IMR-90 (cell line): ENCODE data around the gene HADHB. TPM values are rescaled to one million over a fixed set of nuclear protein-coding genes. Genes with fewer than 3 reads are reported as not detected.

Experiments
- ATAC-seq: fragments of 200-7000 bp; cut with Tn5 transposase; 2 replicates; pipeline ENCODE4 v1.9.1; 2020; ENCODE audit warnings: low read depth, mild to moderate bottlenecking, moderate library complexity
- BruUV-seq: library from RNA; stranded (reverse); fragments of 400-500 nt; replicated peaks from 2 replicates; lab custom pipeline; 2021; lab: Mats Ljungman, UMichigan
- CTCF ChIA-PET: fragments of 300-600 bp; formaldehyde crosslinking; extraction: SDS; loops from one replicate; lab custom pipeline; 2021; ENCODE audit warnings: antibody characterized with exemption; lab: Yijun Ruan, JAX
- POLR2A ChIA-PET: fragments of 300-600 bp; sonication (Branson Sonifier 250); formaldehyde crosslinking; loops from one replicate; lab custom pipeline; 2022; ENCODE audit warnings: antibody characterized with exemption; ENCODE audit not compliant: unreplicated experiment; lab: Charles Lee
- DNase-seq: peaks from one replicate; pipeline ENCODE4 v3.0.0; 2013
- H2AFZ ChIP-seq: replicated peaks from 2 replicates; pipeline ENCODE3; 2013; ENCODE audit warnings: low read length, mild to moderate bottlenecking; ENCODE audit not compliant: poor library complexity
- H2AK5ac ChIP-seq: 2 replicates; pipeline ENCODE4 v1.6.1; 2013; ENCODE audit warnings: low read depth, low read length, inconsistent platforms
- H2AK9ac ChIP-seq: replicated peaks from 2 replicates; pipeline ENCODE3; 2013; ENCODE audit warnings: mild to moderate bottlenecking, low read depth, low read length, moderate library complexity; ENCODE audit not compliant: poor library complexity
- H2BK120ac ChIP-seq: 2 replicates; pipeline ENCODE4 v1.6.1; 2013; ENCODE audit warnings: low read depth, low read length, inconsistent platforms
- H2BK15ac ChIP-seq: 3 replicates; pipeline ENCODE4 v1.6.1; 2013; ENCODE audit warnings: low read depth, low read length, inconsistent platforms
- H2BK20ac ChIP-seq: 2 replicates; pipeline ENCODE4 v1.6.1; 2013; ENCODE audit warnings: low read depth, mild to moderate bottlenecking, inconsistent platforms, low read length, moderate library complexity
- H2BK5ac ChIP-seq: 2 replicates; pipeline ENCODE4 v1.6.1; 2013; ENCODE audit warnings: mild to moderate bottlenecking, low read depth, low read length, inconsistent platforms; ENCODE audit not compliant: poor library complexity, severe bottlenecking
- H3K14ac ChIP-seq: replicated peaks from 2 replicates; pipeline ENCODE4 v1.6.1; 2013; ENCODE audit warnings: low read depth, low read length, inconsistent platforms
- H3K18ac ChIP-seq: 2 replicates; pipeline ENCODE4 v1.6.1; 2013; ENCODE audit warnings: low read depth, low read length, control low read depth
- H3K23ac ChIP-seq: 2 replicates; pipeline ENCODE4 v1.6.1; 2013; ENCODE audit warnings: low read depth, low read length, inconsistent platforms
- H3K27ac ChIP-seq: 2 replicates; pipeline ENCODE4 v1.5.1; 2013; ENCODE audit warnings: mild to moderate bottlenecking, control low read depth, low read length; ENCODE audit not compliant: insufficient read depth
- H3K27me3 ChIP-seq: 2 replicates; pipeline ENCODE4 v1.6.1; 2013; ENCODE audit warnings: low read length; ENCODE audit not compliant: control insufficient read depth, insufficient read depth
- H3K36me3 ChIP-seq: 2 replicates; pipeline ENCODE4 v1.6.1; 2013; ENCODE audit warnings: low read length, mixed read lengths; ENCODE audit not compliant: control insufficient read depth, insufficient read depth
- H3K4ac ChIP-seq: 2 replicates; pipeline ENCODE4 v1.6.1; 2013; ENCODE audit warnings: low read depth, low read length, inconsistent platforms
- H3K4me1 ChIP-seq: 2 replicates; pipeline ENCODE4 v1.6.1; 2013; ENCODE audit warnings: low read length, mixed read lengths; ENCODE audit not compliant: control insufficient read depth, insufficient read depth
- H3K4me2 ChIP-seq: 2 replicates; pipeline ENCODE4 v1.6.1; 2013; ENCODE audit warnings: low read depth, mild to moderate bottlenecking, control low read depth, low read length, moderate library complexity
- H3K4me3 ChIP-seq: 2 replicates; pipeline ENCODE4 v1.5.1; 2013; ENCODE audit warnings: low read depth, mild to moderate bottlenecking, control low read depth, low read length, moderate library complexity; ENCODE audit not compliant: insufficient read depth
- H3K56ac ChIP-seq: 2 replicates; pipeline ENCODE4 v1.6.1; 2013; ENCODE audit warnings: low read length, inconsistent platforms; ENCODE audit not compliant: insufficient read depth; ENCODE audit errors: extremely low read depth
- H3K79me1 ChIP-seq, 2 experiments: 2 replicates each; pipeline ENCODE4 v1.6.1; 2013; ENCODE audit warnings: low read length in 2 of 2, inconsistent platforms in 1 of 2, low read depth in 1 of 2
- H3K9ac ChIP-seq: 2 replicates; pipeline ENCODE4 v1.6.1; 2013; ENCODE audit warnings: low read depth, low read length, control low read depth
- H3K9me1 ChIP-seq: 2 replicates; pipeline ENCODE4 v1.6.1; 2013; ENCODE audit warnings: low read length, inconsistent platforms; ENCODE audit not compliant: insufficient read depth
- H3K9me3 ChIP-seq: 2 replicates; pipeline ENCODE4 v1.6.1; 2013; ENCODE audit warnings: low read length; ENCODE audit not compliant: control insufficient read depth, insufficient read depth
- H4K20me1 ChIP-seq: 2 replicates; pipeline ENCODE4 v1.6.1; 2013; ENCODE audit warnings: low read length, inconsistent platforms; ENCODE audit not compliant: insufficient read depth
- H4K5ac ChIP-seq: 2 replicates; pipeline ENCODE4 v1.6.1; 2013; ENCODE audit warnings: mild to moderate bottlenecking, low read depth, low read length, control low read depth
- H4K8ac ChIP-seq, 2 experiments: 2 replicates each; pipeline ENCODE4 v1.6.1; 2013; ENCODE audit warnings: low read depth in 2 of 2, low read length in 2 of 2, control low read depth in 1 of 2, inconsistent platforms in 1 of 2
- H4K91ac ChIP-seq: 2 replicates; pipeline ENCODE4 v1.6.1; 2013; ENCODE audit warnings: low read depth, low read length, inconsistent platforms; ENCODE audit not compliant: insufficient read depth
- BHLHE40 ChIP-seq: fragments of 150-350 bp; IDR thresholded peaks from 2 replicates; pipeline ENCODE4 v1.6.1; 2016; ENCODE audit warnings: mild to moderate bottlenecking, low read depth, low read length
- CEBPB ChIP-seq: IDR thresholded peaks from 2 replicates; pipeline ENCODE4 v1.6.1; 2012; ENCODE audit warnings: low read depth, low read length, improper control_type of control experiment
- CHD1 ChIP-seq: IDR thresholded peaks from 2 replicates; pipeline ENCODE4 v1.6.1; 2012; ENCODE audit warnings: low read depth, low read length, improper control_type of control experiment
- CTCF ChIP-seq: conservative IDR thresholded peaks from 2 replicates; pipeline ENCODE4 v1.5.1; 2012; ENCODE audit warnings: mild to moderate bottlenecking, low read depth, low read length, improper control_type of control experiment
- ELK1 ChIP-seq: fragments of 150-350 bp; IDR thresholded peaks from 2 replicates; pipeline ENCODE4 v1.6.1; 2016; ENCODE audit warnings: low read depth, mild to moderate bottlenecking, low read length, moderate library complexity, borderline replicate concordance
- FOS ChIP-seq: fragments of 150-350 bp; IDR thresholded peaks from 2 replicates; pipeline ENCODE4 v1.6.1; 2016; ENCODE audit warnings: low read depth, low read length
- MAFK ChIP-seq: IDR thresholded peaks from 2 replicates; pipeline ENCODE4 v1.6.1; 2012; ENCODE audit warnings: low read depth, low read length, improper control_type of control experiment
- MAZ ChIP-seq: IDR thresholded peaks from 2 replicates; pipeline ENCODE4 v1.6.1; 2012; ENCODE audit warnings: low read depth, mild to moderate bottlenecking, low read length, improper control_type of control experiment, moderate library complexity, borderline replicate concordance
- MXI1 ChIP-seq: IDR thresholded peaks from 2 replicates; pipeline ENCODE4 v1.6.1; 2012; ENCODE audit warnings: low read depth, mild to moderate bottlenecking, low read length, moderate library complexity, borderline replicate concordance
- NFE2L2 ChIP-seq: fragments of 150-350 bp; IDR thresholded peaks from 2 replicates; pipeline ENCODE4 v1.6.1; 2016; ENCODE audit warnings: low read depth, mild to moderate bottlenecking, low read length
- POLR2A ChIP-seq: IDR thresholded peaks from 2 replicates; pipeline ENCODE4 v1.6.1; 2012; ENCODE audit warnings: mild to moderate bottlenecking, low read depth, low read length
- RAD21 ChIP-seq: IDR thresholded peaks from 2 replicates; pipeline ENCODE4 v1.6.1; 2012; ENCODE audit warnings: low read length, improper control_type of control experiment
- RCOR1 ChIP-seq: IDR thresholded peaks from 2 replicates; pipeline ENCODE4 v1.6.1; 2012; ENCODE audit warnings: mild to moderate bottlenecking, low read length, improper control_type of control experiment; ENCODE audit not compliant: insufficient replicate concordance
- RFX5 ChIP-seq: IDR thresholded peaks from 2 replicates; pipeline ENCODE4 v1.8.0; 2012; ENCODE audit warnings: low read depth, mild to moderate bottlenecking, low read length, moderate library complexity
- SMC3 ChIP-seq: fragments of 150-350 bp; IDR thresholded peaks from 2 replicates; pipeline ENCODE4 v1.6.1; 2016; ENCODE audit warnings: low read depth, mild to moderate bottlenecking, antibody characterized with exemption, low read length, moderate library complexity
- USF2 ChIP-seq: fragments of 150-350 bp; IDR thresholded peaks from 2 replicates; pipeline ENCODE4 v1.6.1; 2017; ENCODE audit warnings: mild to moderate bottlenecking, antibody characterized with exemption, low read length, low read depth
- WGBS, 2 experiments: methylation state at CpG; one replicate each; pipeline versions ENCODE4 v1.1.5 to v1.1.7; 2013; ENCODE audit warnings: missing lambda C conversion rate in 2 of 2; ENCODE audit not compliant: insufficient read length in 1 of 2; ENCODE audit errors: extremely low coverage in 2 of 2; 5-methylcytosine and 5-hydroxymethylcytosine counted together
- dilution Hi-C: fragments of 300-500 bp; cut with HindIII; formaldehyde crosslinking; loops from one replicate; pipeline ENCODE4 v1.14.3; 2018; ENCODE audit warnings: low sequenced_read_pairs; ENCODE audit not compliant: unreplicated experiment
- in situ Hi-C: fragments of 300-500 bp; cut with MboI; formaldehyde crosslinking; loops from 3 replicates; pipeline ENCODE4 v1.14.3; 2019; ENCODE audit warnings: low sequenced_read_pairs, inconsistent platforms, mixed read lengths
- intact Hi-C: fragments of 100-400 bp; cut with micrococcal nuclease; formaldehyde crosslinking; loops from 2 replicates; pipeline ENCODE4 v1.10.0; 2022
- polyA plus RNA-seq, 3 experiments: library from polyadenylated mRNA; depleted of rRNA; stranded (reverse); fragments of >200 nt; gene quantifications; 2 replicates each; pipeline ENCODE4 v1.2.3, GENCODE V29; 2012; ENCODE audit warnings: low replicate concordance in 1 of 3
- total RNA-seq: library from RNA; depleted of rRNA; stranded (reverse); fragments of >200 nt; gene quantifications from 2 replicates; pipeline ENCODE4 v1.2.3, GENCODE V29; 2012

HADHB gene
- total and polyA plus RNA-seq, 2 of the 4 experiments (the other 2 are of a cell fraction): 67.9 to 79.8 TPM

GRCh38 chr2:26297061-26297460 is 52.3 kb downstream of the HADHB start:
- Histone ChIP-seq H3K23ac (no peak overlapping the region), H3K27me3 (no peaks in the 10 kb centered on the region), H3K14ac (no peak overlapping the region), H3K27ac (no peak overlapping the region), H2AK9ac (no peak overlapping the region), H2BK15ac (no peak overlapping the region), H2BK5ac (no peak overlapping the region), H4K8ac (no peak overlapping the region), H3K9me1 (0 out of 2 replicates have a peak, but pooled peaks cover 2% of the 10 kb centered on the region), H3K36me3 (no peaks in the 10 kb centered on the region), H3K9ac (no peak overlapping the region), H3K9me3 (no peaks in the 10 kb centered on the region), H3K4me3 (no peak overlapping the region), H2AFZ (no peak overlapping the region), H2BK120ac (no peak overlapping the region), H3K18ac (no peak overlapping the region), H4K5ac (no peak overlapping the region), H4K91ac (no peak overlapping the region), H2AK5ac (no peak overlapping the region), H3K79me1 (no peaks in the 10 kb centered on the region), H3K56ac (no peak overlapping the region), H3K4ac (no peak overlapping the region), H4K20me1 (no peaks in the 10 kb centered on the region), H3K4me2 (no peak overlapping the region), H2BK20ac (no peak overlapping the region), H3K4me1 (peaks cover 12% of the 10 kb centered on the region)
- ATAC-seq: no peak
- dilution Hi-C loops (no loop called here), in situ Hi-C loops (no loop called here), intact Hi-C loops (no loop called here)
- DNase-seq: no peak
- CTCF ChIA-PET: no interaction called here
- TF ChIP-seq CHD1 (no peak), RCOR1 (no peak), CTCF (no peak), RFX5 (no peak), NFE2L2 (no peak), MAZ (no peak), SMC3 (no peak), POLR2A (no peak), CEBPB (no peak), BHLHE40 (no peak), RAD21 (no peak), MXI1 (no peak), MAFK (no peak), USF2 (no peak), FOS (no peak), ELK1 (no peak)
- WGBS, 2 experiments: 100% methylated on average over 1 of the region's 3 CpGs; no CpG with 5 or more reads in 1 of the 2 experiments
- POLR2A ChIA-PET: no interaction called here
- BruUV-seq: no TSS peak
